Measurements from ENCODE around the gene TBC1D32.
"Not testable (repeated sequence)": the region's sequence is repeated elsewhere in the genome, so short reads cannot be mapped to it uniquely, and the experiment has no call there.

TBC1D32 gene

GRCh38 chr6:121330516-121330915, 3.8 kb downstream of the TBC1D32 start:
- no peak for DNase-seq

GRCh38 chr6:121321282-121321681, 13.0 kb downstream of the TBC1D32 start:
- DNase-seq, result no peak

GRCh38 chr6:121319603-121320002, 14.7 kb downstream of the TBC1D32 start:
- no peak for DNase-seq

- no peak for DNase-seq
Measured at GRCh38 chr6:121319112-121319553, 15.1 kb downstream of the TBC1D32 start.

- DNase-seq, result no peak
Measured at GRCh38 chr6:121314381-121315112, 19.7 kb downstream of the TBC1D32 start.

- not testable (repeated sequence) for DNase-seq
Measured at GRCh38 chr6:121311814-121312213, 22.5 kb downstream of the TBC1D32 start.

GRCh38 chr6:121310495-121310894, 23.8 kb downstream of the TBC1D32 start:
- DNase-seq, result no peak

- DNase-seq, result no peak
Measured at GRCh38 chr6:121309768-121310469, 24.4 kb downstream of the TBC1D32 start.

GRCh38 chr6:121305957-121306607, 28.2 kb downstream of the TBC1D32 start:
- DNase-seq, result no peak

GRCh38 chr6:121302882-121303281, 31.4 kb downstream of the TBC1D32 start:
- no peak for DNase-seq

- DNase-seq, result not testable (repeated sequence)
Measured at GRCh38 chr6:121301156-121301555, 33.1 kb downstream of the TBC1D32 start.

- DNase-seq, result no peak
Measured at GRCh38 chr6:121297694-121298093, 36.6 kb downstream of the TBC1D32 start.

GRCh38 chr6:121285041-121285440, 49.2 kb downstream of the TBC1D32 start:
- no peak for DNase-seq

- no peak for DNase-seq
Measured at GRCh38 chr6:121274666-121275295, 59.5 kb downstream of the TBC1D32 start.

GRCh38 chr6:121263742-121264141, 70.5 kb downstream of the TBC1D32 start:
- DNase-seq, result no peak

GRCh38 chr6:121260651-121261102, 73.6 kb downstream of the TBC1D32 start:
- DNase-seq, result no peak

- DNase-seq, result no peak
Measured at GRCh38 chr6:121247386-121247785, 86.9 kb downstream of the TBC1D32 start.

- DNase-seq, result no peak
Measured at GRCh38 chr6:121242386-121242785, 91.9 kb downstream of the TBC1D32 start.

- no peak for DNase-seq
Measured at GRCh38 chr6:121237859-121238258, 96.4 kb downstream of the TBC1D32 start.

GRCh38 chr6:121236984-121237383, 97.3 kb downstream of the TBC1D32 start:
- DNase-seq, result no peak

- DNase-seq, result no peak
Measured at GRCh38 chr6:121235386-121235785, 98.9 kb downstream of the TBC1D32 start.

GRCh38 chr6:121223930-121224329, 110.3 kb downstream of the TBC1D32 start:
- DNase-seq, result no peak

GRCh38 chr6:121223212-121223611, 111.1 kb downstream of the TBC1D32 start:
- DNase-seq, result no peak

Measured in GDM1 (cell line).